GM13977 (cell line): ENCODE results near the gene NKAIN2.

Source experiments
- DNase-seq: peaks from one replicate; pipeline ENCODE4 v3.0.0; 2012; ENCODE audit warnings: low spot score
- in situ Hi-C: fragments of 300-500 bp; cut with MboI; formaldehyde crosslinking; loops from one replicate; pipeline ENCODE4 v1.12.0; 2022; ENCODE audit warnings: low sequenced_read_pairs, low pct_unique_long_range_greater_than_20kb, mixed read lengths, inconsistent platforms; ENCODE audit not compliant: unreplicated experiment
- TF ChIP-seq, protein P1 (sequence below): IDR thresholded peaks from 2 replicates; pipeline ENCODE4 v1.5.1; 2012; ENCODE audit warnings: mild to moderate bottlenecking, control low read depth; ENCODE audit not compliant: insufficient read depth; ENCODE audit errors: extremely low read depth, missing control alignments

The NKAIN2 gene

GRCh38 chr6:123803504-123804013 lies at the start of gene NKAIN2:
TSS of gene NKAIN2 (plus strand) at chr6:123803865.
- no peak for DNase-seq
- in situ Hi-C loops, result no loop called here
- TF ChIP-seq, protein P1, sequence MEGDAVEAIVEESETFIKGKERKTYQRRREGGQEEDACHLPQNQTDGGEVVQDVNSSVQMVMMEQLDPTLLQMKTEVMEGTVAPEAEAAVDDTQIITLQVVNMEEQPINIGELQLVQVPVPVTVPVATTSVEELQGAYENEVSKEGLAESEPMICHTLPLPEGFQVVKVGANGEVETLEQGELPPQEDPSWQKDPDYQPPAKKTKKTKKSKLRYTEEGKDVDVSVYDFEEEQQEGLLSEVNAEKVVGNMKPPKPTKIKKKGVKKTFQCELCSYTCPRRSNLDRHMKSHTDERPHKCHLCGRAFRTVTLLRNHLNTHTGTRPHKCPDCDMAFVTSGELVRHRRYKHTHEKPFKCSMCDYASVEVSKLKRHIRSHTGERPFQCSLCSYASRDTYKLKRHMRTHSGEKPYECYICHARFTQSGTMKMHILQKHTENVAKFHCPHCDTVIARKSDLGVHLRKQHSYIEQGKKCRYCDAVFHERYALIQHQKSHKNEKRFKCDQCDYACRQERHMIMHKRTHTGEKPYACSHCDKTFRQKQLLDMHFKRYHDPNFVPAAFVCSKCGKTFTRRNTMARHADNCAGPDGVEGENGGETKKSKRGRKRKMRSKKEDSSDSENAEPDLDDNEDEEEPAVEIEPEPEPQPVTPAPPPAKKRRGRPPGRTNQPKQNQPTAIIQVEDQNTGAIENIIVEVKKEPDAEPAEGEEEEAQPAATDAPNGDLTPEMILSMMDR, result no peak

DNA sequence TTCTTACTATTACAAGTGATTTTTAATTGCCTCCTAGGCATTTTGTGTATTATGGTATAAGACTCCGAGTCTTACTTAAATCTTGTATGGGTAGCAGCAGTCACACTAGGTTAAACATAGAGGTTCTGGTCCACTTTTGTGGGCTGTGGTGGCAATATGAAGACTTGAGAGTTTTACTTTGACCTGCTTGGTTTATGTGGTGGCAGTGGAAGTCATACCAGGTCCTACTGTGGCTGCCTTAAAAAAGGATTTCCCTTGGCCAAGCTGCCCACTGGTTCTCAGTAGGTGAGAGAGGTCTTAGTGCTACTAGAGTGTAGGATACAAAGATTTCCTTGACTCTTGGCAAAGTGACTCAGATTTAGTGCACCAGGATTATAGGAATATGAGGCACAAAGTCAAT lies 44.2 kb upstream of the NKAIN2 start:
- no peak for DNase-seq
- TF ChIP-seq, protein P1, result no peak
- in situ Hi-C loops, result no loop called here

GRCh38 chr6:123763904-123764303 lies 39.8 kb upstream of the NKAIN2 start:
- TF ChIP-seq, protein P1, result no peak
- no peak for DNase-seq
- in situ Hi-C loops, result no loop called here

DNA sequence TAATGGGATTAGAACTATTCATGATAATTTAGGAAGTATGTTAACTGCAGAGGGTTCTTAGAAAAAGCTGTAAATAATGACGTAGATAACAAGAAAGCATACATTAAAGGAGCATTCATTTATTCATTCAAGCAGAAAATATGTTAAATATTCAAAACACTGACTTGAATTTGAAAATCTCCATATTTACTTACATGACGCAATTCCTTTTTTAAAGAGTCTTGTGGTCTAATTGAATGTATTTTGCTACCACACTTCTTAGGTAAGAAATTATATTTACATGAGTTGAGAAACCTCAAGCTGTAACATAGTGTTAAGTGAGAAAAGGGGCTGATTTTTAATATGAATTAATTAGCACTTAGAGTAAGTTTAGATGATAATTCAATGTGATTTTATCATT lies 38.9 kb upstream of the NKAIN2 start:
- no peak for DNase-seq
- in situ Hi-C loops, result no loop called here
- TF ChIP-seq, protein P1, result no peak

GRCh38 chr6:123768921-123769320 lies 34.7 kb upstream of the NKAIN2 start:
- no peak for DNase-seq
- in situ Hi-C loops, result no loop called here
- TF ChIP-seq, protein P1, result no peak

DNA sequence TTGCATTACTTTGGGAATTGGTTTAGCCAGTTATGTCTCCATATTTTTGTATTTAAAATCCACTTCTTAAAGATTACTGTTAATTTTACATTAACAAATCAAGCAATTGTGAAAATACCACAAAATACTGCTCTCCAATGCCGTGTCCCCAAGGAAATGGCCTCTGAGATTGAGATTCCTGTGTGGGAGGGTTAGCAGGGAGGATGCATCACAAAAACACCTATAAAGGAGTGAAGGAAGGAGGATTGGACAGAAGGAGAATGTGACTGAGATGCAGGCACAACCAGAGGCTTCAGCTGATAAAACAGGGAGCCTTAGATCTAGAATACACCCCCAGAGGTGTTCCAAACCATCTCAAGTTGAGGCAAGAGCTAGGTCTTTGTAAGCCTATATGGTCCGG lies 34.2 kb upstream of the NKAIN2 start:
- in situ Hi-C loops, result no loop called here
- TF ChIP-seq, protein P1, result no peak
- DNase-seq, result no peak
